Esophagus (tissue), 2 donors: ENCODE results near the gene DCPS. TPM values are rescaled to one million over a fixed set of nuclear protein-coding genes. Genes with fewer than 3 reads are reported as not detected.
"Not testable (repeated sequence)": the region's sequence is repeated elsewhere in the genome, so short reads cannot be mapped to it uniquely, and the experiment has no call there.

Source experiments
- H3K27ac ChIP-seq, 2 donors: one replicate each; pipeline ENCODE4 v1.5.1; 2013; ENCODE audit warnings: low read depth in 2 of 2, mild to moderate bottlenecking in 2 of 2, inconsistent platforms in 1 of 2, low read length in 1 of 2, moderate library complexity in 1 of 2
- H3K27me3 ChIP-seq, 2 donors: one replicate each; pipeline ENCODE4 v1.6.1; 2013; ENCODE audit warnings: low read length in 2 of 2, control low read depth in 1 of 2, mild to moderate bottlenecking in 1 of 2; ENCODE audit not compliant: insufficient read depth in 2 of 2, control insufficient read depth in 1 of 2
- H3K36me3 ChIP-seq, 2 donors: one replicate each; pipeline ENCODE4 v1.6.1; 2013; ENCODE audit warnings: low read length in 1 of 2; ENCODE audit not compliant: control insufficient read depth in 2 of 2, insufficient read depth in 2 of 2
- H3K4me1 ChIP-seq, 2 donors: one replicate each; pipeline ENCODE4 v1.6.1; 2013; ENCODE audit warnings: low read length in 1 of 2; ENCODE audit not compliant: control insufficient read depth in 2 of 2, insufficient read depth in 2 of 2
- H3K4me3 ChIP-seq, 2 donors: one replicate each; pipeline ENCODE4 v1.5.1; 2013; ENCODE audit warnings: low read length in 2 of 2, mild to moderate bottlenecking in 2 of 2, low read depth in 1 of 2, moderate library complexity in 1 of 2
- H3K9me3 ChIP-seq, 2 donors: one replicate each; pipeline ENCODE4 v1.6.1; 2013; ENCODE audit warnings: mild to moderate bottlenecking in 2 of 2, low read depth in 1 of 2, low read length in 1 of 2, moderate library complexity in 1 of 2; ENCODE audit not compliant: control insufficient read depth in 2 of 2, insufficient read depth in 1 of 2
- WGBS, 2 donors: extraction: QIAGEN DNeasy Blood & Tissue Kit; methylation state at CpG; one replicate each; pipeline ENCODE4 v1.1.7; 2013; 5-methylcytosine and 5-hydroxymethylcytosine counted together
- polyA plus RNA-seq, 2 donors: library from polyadenylated mRNA; stranded (reverse); fragments of 200-250 nt; gene quantifications; one replicate each; pipeline ENCODE4 v1.2.3, GENCODE V29; 2013
- donor health status: healthy with polysubstance abuse.
- donor health status: Bipolar disorder and iron deficiency.

The DCPS gene
- polyA plus RNA-seq, 2 donors: 15.9 to 18.9 TPM

DNA sequence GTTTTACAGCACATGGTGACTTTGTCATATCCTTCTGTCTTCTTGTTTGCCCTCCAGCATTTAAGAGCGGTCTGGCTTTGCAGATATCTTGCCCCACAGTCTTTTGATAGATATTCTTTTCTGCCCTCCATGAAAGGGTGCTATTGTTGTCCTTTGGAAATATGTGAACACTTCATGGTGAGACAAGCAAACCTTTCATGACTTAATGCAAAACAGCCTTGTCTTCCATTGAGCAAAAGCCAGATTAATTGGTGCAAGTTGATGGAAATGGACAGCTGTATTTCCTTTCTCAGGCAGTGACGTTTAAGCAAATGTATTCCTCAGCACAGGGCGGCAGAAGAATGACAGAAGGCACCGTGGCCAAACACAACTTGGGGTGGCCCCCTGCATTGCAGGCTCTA is 4.4 kb downstream of the DCPS start:
- Histone ChIP-seq H3K4me1 (peaks cover 0 to 6% of the 10 kb centered on the region in 2 donors), H3K27me3 (no peaks in the 10 kb centered on the region), H3K4me3 (no peak overlapping the region), H3K27ac (no peak overlapping the region), H3K9me3 (no peaks in the 10 kb centered on the region), H3K36me3 (peaks cover 0 to 2% of the 10 kb centered on the region in 2 donors)
- WGBS, 2 donors: 79 to 81% methylated on average over 4 of the region's 4 CpGs

DNA sequence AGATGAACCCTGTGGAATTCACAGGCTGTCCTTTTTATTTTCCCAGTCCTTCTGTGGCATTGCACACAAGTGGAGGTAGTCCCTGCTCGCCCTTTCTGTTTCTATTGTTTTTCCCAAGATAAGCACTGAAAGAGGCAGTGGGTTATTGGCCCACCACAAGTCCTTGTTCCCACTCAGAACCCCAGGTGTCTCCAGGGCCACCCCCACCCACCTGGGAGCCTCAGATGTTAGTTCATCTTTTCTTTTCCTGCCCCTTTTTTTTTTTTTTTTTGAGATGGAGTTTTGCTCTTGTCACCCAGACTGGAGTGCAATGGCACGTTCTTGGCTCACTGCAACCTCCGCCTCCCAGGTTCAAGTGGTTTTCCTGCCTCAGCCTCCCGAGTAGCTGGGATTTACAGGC is 4.9 kb downstream of the DCPS start:
- not testable (repeated sequence) for H3K4me3 ChIP-seq, H3K27ac ChIP-seq, H3K27me3 ChIP-seq, H3K4me1 ChIP-seq, H3K36me3 ChIP-seq, H3K9me3 ChIP-seq
- WGBS, 2 donors: 87 to 91% methylated on average over 4 of the region's 4 CpGs

DNA sequence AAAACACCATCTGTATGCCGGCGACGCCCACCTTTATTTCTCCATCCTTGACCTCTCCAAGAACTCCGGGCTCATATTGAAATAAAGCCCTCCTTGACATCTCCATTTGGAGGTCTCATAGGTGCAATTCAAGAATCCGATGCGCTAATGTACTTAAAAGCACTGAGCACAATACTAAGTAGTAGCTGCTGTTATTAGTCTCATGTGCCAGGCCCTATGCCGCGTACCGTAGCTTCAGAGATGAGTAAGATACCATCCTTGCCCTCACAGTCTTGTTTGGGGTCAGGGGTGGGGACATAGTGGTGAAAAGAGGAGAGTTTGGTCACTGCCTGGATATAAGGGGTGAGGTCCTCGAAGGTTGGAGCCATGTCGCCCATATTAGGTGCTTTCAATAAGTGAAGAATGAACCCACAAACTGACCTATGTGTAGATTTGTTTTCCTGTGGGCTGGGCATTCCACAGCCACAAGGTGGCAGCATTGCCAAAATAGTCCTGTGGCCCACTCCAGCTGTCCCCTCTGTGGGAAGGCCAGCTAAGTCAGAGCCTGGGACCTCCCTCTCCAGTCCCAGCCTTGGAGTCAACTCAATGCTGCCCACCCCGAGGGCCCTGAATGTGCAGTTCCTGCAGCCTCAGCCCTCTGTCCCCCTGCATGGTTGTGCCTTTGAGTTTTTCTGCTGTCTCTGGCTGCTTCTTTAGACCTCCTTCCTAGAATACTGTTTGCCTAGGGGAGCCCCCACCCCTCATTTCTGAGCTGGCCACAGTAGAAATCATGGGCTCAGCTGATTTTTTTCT is 6.5 kb downstream of the DCPS start:
- WGBS, 2 donors: 60 to 65% methylated on average over 12 of the region's 12 CpGs
- Histone ChIP-seq H3K9me3 (no peaks in the 10 kb centered on the region), H3K27ac (no peak overlapping the region)

DNA sequence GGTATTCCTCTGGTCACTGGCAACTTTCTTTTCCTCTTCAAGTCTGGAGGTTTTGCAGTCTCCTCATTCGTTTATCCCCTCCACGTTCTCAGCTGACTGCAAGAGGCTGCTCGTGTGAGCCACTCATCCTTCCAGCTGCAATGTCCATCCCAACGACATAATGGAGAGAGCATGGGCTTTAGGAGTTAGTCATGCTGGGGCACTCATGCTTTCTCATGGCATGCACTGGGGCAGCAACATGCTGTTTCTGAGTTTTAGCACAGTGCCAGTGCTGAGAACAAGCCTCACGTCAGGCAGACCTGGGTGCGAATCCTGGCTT is 7.1 kb downstream of the DCPS start:
- no peaks in the 10 kb centered on the region for H3K9me3 ChIP-seq
- H3K27ac ChIP-seq: no peak overlapping the region
- H3K4me3 ChIP-seq: no peak overlapping the region
- 60 to 65% methylated on average over 6 of the region's 6 CpGs for WGBS, 2 donors
- no peaks in the 10 kb centered on the region for H3K27me3 ChIP-seq
- H3K4me1 ChIP-seq: peaks cover 0 to 3% of the 10 kb centered on the region in 2 donors
- peaks cover 0 to 2% of the 10 kb centered on the region in 2 donors for H3K36me3 ChIP-seq

More for the DNA sequence above, 6.5 kb downstream of the DCPS start:
- peaks cover 0 to 3% of the 10 kb centered on the region in 2 donors for H3K4me1 ChIP-seq
- peaks cover 0 to 2% of the 10 kb centered on the region in 2 donors for H3K36me3 ChIP-seq
- H3K4me3 ChIP-seq: no peak overlapping the region
- H3K27me3 ChIP-seq: no peaks in the 10 kb centered on the region

DNA sequence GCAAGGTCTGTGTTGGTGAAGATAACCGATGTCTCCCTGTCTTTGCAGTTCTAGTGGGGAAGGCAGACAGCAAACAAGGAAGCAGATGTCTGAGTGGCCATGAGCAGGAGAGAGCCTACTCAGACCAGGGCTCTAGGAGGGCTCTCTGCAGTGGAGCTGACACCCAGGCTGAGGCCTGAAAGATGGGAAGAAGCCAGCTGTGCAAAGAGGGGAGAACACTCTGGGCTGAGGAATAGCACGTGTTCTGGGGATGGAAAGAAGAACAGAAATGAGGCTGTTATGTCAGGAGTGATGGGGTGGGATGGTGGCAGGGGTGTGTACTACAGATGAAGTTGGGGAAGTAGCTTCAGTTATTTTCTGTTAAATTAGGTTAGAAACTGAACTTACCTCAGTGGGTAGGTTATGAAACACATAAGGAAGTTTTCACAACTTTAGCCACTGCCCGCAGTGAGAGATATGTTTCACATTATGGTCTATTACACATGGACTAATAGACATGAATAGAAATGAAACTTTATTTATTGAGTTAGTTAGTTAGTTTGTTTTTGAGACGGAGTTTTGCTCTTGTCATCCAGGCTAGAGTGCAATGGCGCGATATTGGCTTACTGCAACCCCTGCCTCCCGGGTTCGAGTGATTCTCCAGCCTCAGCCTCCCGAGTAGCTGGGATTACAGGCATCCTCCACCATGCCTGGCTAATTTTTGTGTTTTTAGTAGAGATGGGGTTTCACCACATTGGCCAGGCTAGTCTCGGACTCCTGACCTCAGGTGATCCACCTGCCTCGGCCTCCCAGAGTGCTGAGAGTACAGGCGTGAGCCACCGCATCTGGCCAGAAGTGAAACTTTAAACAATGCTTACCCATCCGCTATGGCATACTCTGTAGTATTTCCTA is 7.8 kb downstream of the DCPS start:
- no peak overlapping the region for H3K4me3 ChIP-seq
- H3K9me3 ChIP-seq: no peaks in the 10 kb centered on the region
- H3K27ac ChIP-seq: no peak overlapping the region
- peaks cover 0 to 3% of the 10 kb centered on the region in 2 donors for H3K4me1 ChIP-seq
- 91% methylated on average over 14 of the region's 14 CpGs for WGBS, 2 donors
- H3K27me3 ChIP-seq: no peaks in the 10 kb centered on the region
- H3K36me3 ChIP-seq: peaks cover 0 to 2% of the 10 kb centered on the region in 2 donors

DNA sequence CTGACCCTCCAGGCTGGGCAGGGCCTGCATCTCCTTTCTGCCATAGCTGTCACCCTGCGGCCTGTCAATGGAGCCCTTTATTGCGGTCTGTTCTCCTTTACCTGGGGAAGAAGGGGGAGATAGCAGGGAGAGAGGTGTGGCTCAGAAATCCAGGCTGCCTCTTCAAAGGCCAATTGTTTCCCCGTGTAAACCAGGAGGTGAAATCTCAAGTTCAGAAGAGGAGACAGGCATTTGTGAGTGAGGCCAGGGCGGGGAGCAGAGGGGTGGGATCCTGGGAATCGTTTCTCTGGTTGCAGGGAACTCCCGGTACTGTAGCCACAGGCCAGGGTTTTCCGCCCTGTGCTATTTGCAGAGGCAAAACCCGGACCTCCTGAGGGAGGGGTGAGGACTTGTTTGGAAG is 9.1 kb downstream of the DCPS start:
- H3K27ac ChIP-seq: no peak overlapping the region
- WGBS, 2 donors: 71 to 74% methylated on average over 8 of the region's 8 CpGs
- no peak overlapping the region for H3K4me3 ChIP-seq
- H3K9me3 ChIP-seq: no peaks in the 10 kb centered on the region
- H3K4me1 ChIP-seq: peaks cover 3 to 4% of the 10 kb centered on the region in 2 donors
- no peaks in the 10 kb centered on the region for H3K27me3 ChIP-seq
- H3K36me3 ChIP-seq: no peaks in the 10 kb centered on the region

DNA sequence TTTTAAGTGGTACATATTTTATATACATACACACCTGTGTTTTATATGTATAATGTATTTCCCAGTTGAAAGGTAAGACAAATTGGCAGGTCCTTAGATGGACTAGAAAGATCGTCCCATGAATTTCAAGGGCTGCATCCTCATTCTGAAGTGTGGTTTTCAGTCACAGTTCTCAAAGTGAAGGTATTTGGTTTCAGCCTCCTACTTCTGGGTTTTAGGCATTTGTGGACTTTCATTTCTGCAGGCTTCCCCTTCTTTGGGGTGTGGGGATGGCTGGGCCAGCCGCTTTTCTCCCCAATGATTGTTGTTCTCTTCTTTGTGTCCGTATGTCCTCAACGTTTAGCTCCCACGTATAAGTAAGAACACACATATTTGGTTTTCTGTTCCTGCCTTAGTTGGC is 10.0 kb downstream of the DCPS start:
- H3K36me3 ChIP-seq: no peaks in the 10 kb centered on the region

DNA sequence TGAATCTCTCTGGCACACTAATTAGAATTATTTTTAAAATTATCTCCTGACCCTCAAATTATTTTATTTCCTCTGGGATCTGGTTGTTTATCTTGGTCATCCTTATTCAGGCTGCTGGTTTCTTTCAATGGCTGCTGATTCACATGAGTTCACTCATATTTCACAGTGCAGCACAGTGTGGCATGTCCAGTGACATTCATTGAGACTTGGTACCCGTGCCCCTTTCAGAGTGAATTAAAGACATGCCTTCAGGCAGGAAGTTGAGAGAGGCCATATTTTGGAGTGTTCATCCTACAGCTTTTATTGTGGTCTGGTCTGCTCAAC is 13.5 kb downstream of the DCPS start:
- Histone ChIP-seq H3K4me1 (peaks cover 4 to 18% of the 10 kb centered on the region in 2 donors), H3K27ac (peak overlapping the region; percentile 74 to 79), H3K27me3 (no peaks in the 10 kb centered on the region), H3K9me3 (no peaks in the 10 kb centered on the region), H3K36me3 (no peaks in the 10 kb centered on the region), H3K4me3 (no peak overlapping the region)
- WGBS, 2 donors: 44 to 47% methylated on average over 1 of the region's 1 CpG

More for the DNA sequence above, 10.0 kb downstream of the DCPS start:
- H3K27me3 ChIP-seq: no peaks in the 10 kb centered on the region
- no peaks in the 10 kb centered on the region for H3K9me3 ChIP-seq
- H3K4me1 ChIP-seq: peaks cover 3 to 10% of the 10 kb centered on the region in 2 donors
- no peak overlapping the region for H3K4me3 ChIP-seq
- H3K27ac ChIP-seq: no peak overlapping the region
- WGBS, 2 donors: 95% methylated on average over 5 of the region's 5 CpGs

DNA sequence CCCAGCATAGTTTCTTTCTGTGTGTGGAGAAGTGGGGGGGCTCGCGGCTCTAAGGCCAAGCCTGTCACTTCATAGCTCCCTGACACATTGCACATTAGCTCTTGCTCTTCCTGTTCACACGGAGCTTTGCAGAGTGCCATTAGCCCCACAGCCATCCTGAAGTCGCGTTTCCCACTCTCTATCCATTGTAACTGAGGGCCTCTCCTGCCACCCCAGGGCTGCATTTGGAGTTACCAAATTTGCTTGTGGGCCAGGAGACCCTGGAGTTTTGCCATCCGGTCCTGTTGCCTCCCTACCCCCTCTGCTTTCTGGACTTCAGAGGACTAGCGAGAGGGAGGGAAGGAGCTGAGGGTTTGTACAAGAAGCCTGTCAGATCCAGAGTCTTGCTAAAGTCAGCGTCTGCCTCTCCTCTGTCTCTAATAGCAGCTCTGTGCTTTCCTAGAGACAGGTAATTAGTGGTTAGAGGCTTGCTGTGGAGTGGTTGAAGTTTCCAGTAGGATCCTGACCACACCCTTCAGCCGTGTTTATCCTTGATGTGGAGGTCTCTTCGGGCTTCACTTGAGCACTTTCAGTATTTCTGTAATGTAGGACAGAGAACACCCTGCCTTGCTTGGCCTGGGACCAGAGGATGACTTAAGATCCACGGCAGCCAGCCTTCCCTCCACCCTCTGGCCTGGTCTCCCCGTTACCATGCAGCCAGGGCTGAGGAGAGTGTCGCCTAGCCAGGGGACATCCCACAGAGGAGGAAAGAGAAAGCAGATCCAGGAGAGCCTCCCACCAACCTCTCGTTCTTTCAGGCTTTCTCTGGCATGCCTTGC is 14.1 kb downstream of the DCPS start:
- H3K4me3 ChIP-seq: no peak overlapping the region
- no peaks in the 10 kb centered on the region for H3K36me3 ChIP-seq
- peaks cover 4 to 18% of the 10 kb centered on the region in 2 donors for H3K4me1 ChIP-seq
- H3K27ac ChIP-seq: peak overlapping the region; percentile 74 to 79
- 26 to 46% methylated on average over 13 to 14 of the region's 14 CpGs for WGBS, 2 donors
- no peaks in the 10 kb centered on the region for H3K27me3 ChIP-seq
- no peaks in the 10 kb centered on the region for H3K9me3 ChIP-seq
